Thyroid gland (tissue), 4 donors: ENCODE data around the gene TSC22D1.

ENCODE experiments used
- CTCF ChIP-seq, 6 experiments: fragments of 200-600 bp in 3 of 6; fragments of 450-650 bp in 3 of 6; sonication (generic) in 3 of 6; IDR thresholded peaks; one replicate each; pipeline ENCODE4 v1.5.1; 2016 to 2019; ENCODE audit warnings: antibody characterized with exemption in 6 of 6, mild to moderate bottlenecking in 2 of 6, inconsistent platforms in 1 of 6, moderate library complexity in 1 of 6
- POLR2A ChIP-seq, 2 donors: fragments of 450-650 bp; IDR thresholded peaks; one replicate each; pipeline ENCODE4 v1.6.1; 2017; ENCODE audit warnings: antibody characterized with exemption in 2 of 2, mild to moderate bottlenecking in 2 of 2, moderate library complexity in 1 of 2

GRCh38 chr13:44609137-44609536, 33.0 kb upstream of the TSC22D1 start:
- no peak for TF ChIP-seq POLR2A (IDR thresholded peaks at IDR 0.05)
- TF ChIP-seq CTCF (IDR thresholded peaks at IDR 0.05), result no peak
